ENCODE results near the gene NUP62. TPM values are rescaled to one million over a fixed set of nuclear protein-coding genes. Genes with fewer than 3 reads are reported as not detected.

The NUP62 gene
- total RNA-seq, 1 donor from 2014 or later: 38.8 TPM

- intact Hi-C loops (cut with DNase I): no loop called here
- no peak for DNase-seq (ENCODE audit: low spot score in 2 of 2)
- peaks cover 79 to 83% of the 10 kb centered on the region in 2 donors for H3K36me3 ChIP-seq
Measured at GRCh38 chr19:49884109-49884508, 45.2 kb downstream of the NUP62 start.

GRCh38 chr19:49883094-49883493, 46.2 kb downstream of the NUP62 start:
- peaks cover 7 to 11% of the 10 kb centered on the region in 2 donors for H3K4me1 ChIP-seq
- no peak for TF ChIP-seq CTCF (IDR thresholded peaks at IDR 0.05)
- intact Hi-C loops (cut with DNase I): no loop called here
- no peak overlapping the region for H3K27ac ChIP-seq
- peaks cover 79 to 82% of the 10 kb centered on the region in 2 donors for H3K36me3 ChIP-seq
- H3K9me3 ChIP-seq: no peaks in the 10 kb centered on the region
- H3K4me3 ChIP-seq: no peak overlapping the region
- no peaks in the 10 kb centered on the region for H3K27me3 ChIP-seq
- no peak for DNase-seq (ENCODE audit: low spot score in 2 of 2)

More at GRCh38 chr19:49884109-49884508, 45.2 kb downstream of the NUP62 start:
- no peak for TF ChIP-seq CTCF (IDR thresholded peaks at IDR 0.05)
- Histone ChIP-seq H3K27me3 (no peaks in the 10 kb centered on the region), H3K9me3 (no peaks in the 10 kb centered on the region), H3K4me3 (no peak overlapping the region), H3K27ac (no peak overlapping the region), H3K4me1 (peaks cover under 1 to 1% of the 10 kb centered on the region in 2 donors)

- H3K4me1 ChIP-seq: peaks cover 7 to 13% of the 10 kb centered on the region in 2 donors
- TF ChIP-seq CTCF (IDR thresholded peaks at IDR 0.05): no peak
- intact Hi-C loops (cut with DNase I): no loop called here
- H3K4me3 ChIP-seq: no peak overlapping the region
- no peaks in the 10 kb centered on the region for H3K27me3 ChIP-seq
- peaks cover 75 to 79% of the 10 kb centered on the region in 2 donors for H3K36me3 ChIP-seq
- H3K27ac ChIP-seq: no peak overlapping the region
- no peaks in the 10 kb centered on the region for H3K9me3 ChIP-seq
- DNase-seq (ENCODE audit: low spot score in 2 of 2): no peak
Measured at GRCh38 chr19:49882643-49883042, 46.7 kb downstream of the NUP62 start.

- no peak overlapping the region for H3K27ac ChIP-seq
- H3K4me3 ChIP-seq: no peak overlapping the region
- TF ChIP-seq CTCF (IDR thresholded peaks at IDR 0.05): no peak
- peaks cover 70 to 71% of the 10 kb centered on the region in 2 donors for H3K36me3 ChIP-seq
- H3K4me1 ChIP-seq: peaks cover 7 to 13% of the 10 kb centered on the region in 2 donors
- H3K9me3 ChIP-seq: no peaks in the 10 kb centered on the region
- DNase-seq (ENCODE audit: low spot score in 2 of 2): no peak
- intact Hi-C loops (cut with DNase I): no loop called here
- no peaks in the 10 kb centered on the region for H3K27me3 ChIP-seq
Measured at GRCh38 chr19:49881672-49882394, 47.5 kb downstream of the NUP62 start.

GRCh38 chr19:49881186-49881585, 48.1 kb downstream of the NUP62 start:
- intact Hi-C loops (cut with DNase I): no loop called here
- Histone ChIP-seq H3K4me3 (no peak overlapping the region), H3K36me3 (peaks cover 67 to 68% of the 10 kb centered on the region in 2 donors), H3K27ac (no peak overlapping the region), H3K4me1 (peaks cover 7 to 13% of the 10 kb centered on the region in 2 donors), H3K9me3 (no peaks in the 10 kb centered on the region), H3K27me3 (no peaks in the 10 kb centered on the region)
- TF ChIP-seq CTCF (IDR thresholded peaks at IDR 0.05): no peak
- no peak for DNase-seq (ENCODE audit: low spot score in 2 of 2)
